HEK293T (cell line): Measurements from ENCODE around the gene ERICH2.

Experiments
- BHLHE40 ChIP-seq: fragments of 450-650 bp; IDR thresholded peaks from 2 replicates; pipeline ENCODE4 v1.6.1; 2016; ENCODE audit warnings: mild to moderate bottlenecking, moderate library complexity, borderline replicate concordance
- CTBP1 ChIP-seq: fragments of 450-650 bp; IDR thresholded peaks from 2 replicates; pipeline ENCODE4 v1.6.1; 2016; ENCODE audit warnings: borderline replicate concordance
- FOXM1 ChIP-seq: fragments of 450-650 bp; IDR thresholded peaks from 2 replicates; pipeline ENCODE4 v1.6.1; 2017; ENCODE audit warnings: mild to moderate bottlenecking, borderline replicate concordance
- HDGF ChIP-seq: fragments of 450-650 bp; IDR thresholded peaks from 2 replicates; pipeline ENCODE4 v1.6.1; 2017; ENCODE audit warnings: antibody characterized with exemption, borderline replicate concordance
- NFRKB ChIP-seq: fragments of 450-650 bp; IDR thresholded peaks from 2 replicates; pipeline ENCODE4 v1.6.1; 2016; ENCODE audit warnings: mild to moderate bottlenecking, moderate library complexity
- SP1 ChIP-seq: fragments of 450-650 bp; IDR thresholded peaks from 2 replicates; pipeline ENCODE4 v1.6.1; 2017
- TARDBP ChIP-seq: fragments of 450-650 bp; IDR thresholded peaks from 2 replicates; pipeline ENCODE4 v1.6.1; 2016
- TF ChIP-seq, protein P1 (sequence below): fragments of 450-650 bp; IDR thresholded peaks from 2 replicates; pipeline ENCODE4 v1.6.1; 2016

DNA sequence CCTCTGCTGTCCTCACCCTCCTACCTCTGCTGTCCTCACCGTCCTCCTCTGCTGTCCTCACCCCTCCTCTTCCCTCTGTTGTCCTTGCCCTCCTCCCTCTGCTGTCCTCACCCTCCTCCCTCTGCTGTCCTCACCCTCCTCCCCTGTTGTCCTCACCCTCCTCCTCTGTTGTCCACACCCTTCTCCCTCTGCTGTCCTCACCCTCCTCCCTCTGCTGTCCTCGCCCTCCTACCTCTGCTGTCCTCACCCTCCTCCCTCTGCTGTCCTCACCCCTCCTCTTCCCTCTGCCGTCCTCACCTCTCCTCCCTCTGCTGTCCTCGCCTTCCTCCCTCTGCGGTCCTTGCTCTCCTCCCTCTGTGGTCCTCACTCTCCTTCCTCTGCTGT is 58.3 kb downstream of the ERICH2 start:
- TF ChIP-seq, protein P1, sequence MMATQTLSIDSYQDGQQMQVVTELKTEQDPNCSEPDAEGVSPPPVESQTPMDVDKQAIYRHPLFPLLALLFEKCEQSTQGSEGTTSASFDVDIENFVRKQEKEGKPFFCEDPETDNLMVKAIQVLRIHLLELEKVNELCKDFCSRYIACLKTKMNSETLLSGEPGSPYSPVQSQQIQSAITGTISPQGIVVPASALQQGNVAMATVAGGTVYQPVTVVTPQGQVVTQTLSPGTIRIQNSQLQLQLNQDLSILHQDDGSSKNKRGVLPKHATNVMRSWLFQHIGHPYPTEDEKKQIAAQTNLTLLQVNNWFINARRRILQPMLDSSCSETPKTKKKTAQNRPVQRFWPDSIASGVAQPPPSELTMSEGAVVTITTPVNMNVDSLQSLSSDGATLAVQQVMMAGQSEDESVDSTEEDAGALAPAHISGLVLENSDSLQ: no peak
- no peak for TF ChIP-seq FOXM1
- no peak for TF ChIP-seq HDGF
- TF ChIP-seq TARDBP: no peak
- TF ChIP-seq SP1: no peak
- TF ChIP-seq CTBP1: no peak
- TF ChIP-seq NFRKB: no peak
- no peak for TF ChIP-seq BHLHE40
